Measurements from ENCODE around the gene ANKRD11.

The ANKRD11 gene

GRCh38 chr16:89344458-89344834, 145.9 kb downstream of the ANKRD11 start:
- H3K4me3 ChIP-seq (ENCODE audit: low read length): no peak overlapping the region
- no peak for DNase-seq (ENCODE audit: low read depth)
- no peak for TF ChIP-seq CTCF (IDR thresholded peaks at IDR 0.05; ENCODE audit: insufficient read depth, low read depth, low read length, missing control alignments)

- DNase-seq (ENCODE audit: low read depth): peak; percentile 51
- H3K4me3 ChIP-seq (ENCODE audit: low read length): no peak overlapping the region
- no peak for TF ChIP-seq CTCF (IDR thresholded peaks at IDR 0.05; ENCODE audit: insufficient read depth, low read depth, low read length, missing control alignments)
These were observed 146.6 kb downstream of the ANKRD11 start for GRCh38 chr16:89343501-89344457.

GRCh38 chr16:89341697-89342694, 148.4 kb downstream of the ANKRD11 start:
- DNase-seq (ENCODE audit: low read depth): peak; percentile 57

GRCh38 chr16:89341279-89341678, 149.1 kb downstream of the ANKRD11 start:
- no peak overlapping the region for H3K4me3 ChIP-seq (ENCODE audit: low read length)
- TF ChIP-seq CTCF (IDR thresholded peaks at IDR 0.05; ENCODE audit: insufficient read depth, low read depth, low read length, missing control alignments): no peak
- no peak for DNase-seq (ENCODE audit: low read depth)

More at GRCh38 chr16:89341697-89342694, 148.4 kb downstream of the ANKRD11 start:
- H3K4me3 ChIP-seq (ENCODE audit: low read length): no peak overlapping the region
- no peak for TF ChIP-seq CTCF (IDR thresholded peaks at IDR 0.05; ENCODE audit: insufficient read depth, low read depth, low read length, missing control alignments)

- DNase-seq (ENCODE audit: low read depth): no peak
- H3K4me3 ChIP-seq (ENCODE audit: low read length): no peak overlapping the region
- TF ChIP-seq CTCF (IDR thresholded peaks at IDR 0.05; ENCODE audit: insufficient read depth, low read depth, low read length, missing control alignments): no peak
These were observed 151.5 kb downstream of the ANKRD11 start for GRCh38 chr16:89338863-89339262.

GRCh38 chr16:89337965-89338364, 152.4 kb downstream of the ANKRD11 start:
- H3K4me3 ChIP-seq (ENCODE audit: low read length): no peak overlapping the region
- DNase-seq (ENCODE audit: low read depth): no peak
- TF ChIP-seq CTCF (IDR thresholded peaks at IDR 0.05; ENCODE audit: insufficient read depth, low read depth, low read length, missing control alignments): no peak
